Mucosa of rectum (tissue), 2 donors: Measurements from ENCODE around the gene R3HDM2.

Experiments
- H3K27ac ChIP-seq, 2 donors: one replicate each; pipeline ENCODE4 v1.7.0; 2013; ENCODE audit warnings: inconsistent platforms in 2 of 2, low read depth in 2 of 2, low read length in 2 of 2
- H3K27me3 ChIP-seq, 2 donors: one replicate each; pipeline ENCODE4 v1.7.0; 2013; ENCODE audit warnings: low read length in 2 of 2; ENCODE audit not compliant: control insufficient read depth in 2 of 2, insufficient read depth in 2 of 2
- H3K36me3 ChIP-seq, 2 donors: one replicate each; pipeline ENCODE4 v1.7.0; 2013; ENCODE audit warnings: low read length in 2 of 2; ENCODE audit not compliant: control insufficient read depth in 2 of 2, insufficient read depth in 2 of 2
- H3K4me1 ChIP-seq, 2 donors: one replicate each; pipeline ENCODE4 v1.7.0; 2013; ENCODE audit warnings: low read length in 2 of 2, mild to moderate bottlenecking in 1 of 2; ENCODE audit not compliant: control insufficient read depth in 2 of 2, insufficient read depth in 2 of 2
- H3K4me3 ChIP-seq, 2 donors: one replicate each; pipeline ENCODE4 v1.7.0; 2013; ENCODE audit warnings: low read length in 2 of 2
- H3K9ac ChIP-seq, 2 donors: one replicate each; pipeline ENCODE4 v1.7.0; 2013; ENCODE audit warnings: low read length in 2 of 2, low read depth in 1 of 2, mild to moderate bottlenecking in 1 of 2
- H3K9me3 ChIP-seq, 2 donors: one replicate each; pipeline ENCODE4 v1.7.0; 2013; ENCODE audit warnings: low read length in 2 of 2; ENCODE audit not compliant: control insufficient read depth in 2 of 2
- donor health status: healthy.
- donor health status: Normal muscosa, but diverticular disease.

Gene R3HDM2

GRCh38 chr12:57204454-57204853 lies 226.4 kb downstream of the R3HDM2 start:
- Histone ChIP-seq H3K9me3 (no peaks in the 10 kb centered on the region), H3K9ac (no peak overlapping the region), H3K36me3 (peaks cover 69 to 79% of the 10 kb centered on the region in 2 donors), H3K4me3 (no peak overlapping the region), H3K27me3 (no peaks in the 10 kb centered on the region), H3K4me1 (no peaks in the 10 kb centered on the region), H3K27ac (no peak overlapping the region)

DNA sequence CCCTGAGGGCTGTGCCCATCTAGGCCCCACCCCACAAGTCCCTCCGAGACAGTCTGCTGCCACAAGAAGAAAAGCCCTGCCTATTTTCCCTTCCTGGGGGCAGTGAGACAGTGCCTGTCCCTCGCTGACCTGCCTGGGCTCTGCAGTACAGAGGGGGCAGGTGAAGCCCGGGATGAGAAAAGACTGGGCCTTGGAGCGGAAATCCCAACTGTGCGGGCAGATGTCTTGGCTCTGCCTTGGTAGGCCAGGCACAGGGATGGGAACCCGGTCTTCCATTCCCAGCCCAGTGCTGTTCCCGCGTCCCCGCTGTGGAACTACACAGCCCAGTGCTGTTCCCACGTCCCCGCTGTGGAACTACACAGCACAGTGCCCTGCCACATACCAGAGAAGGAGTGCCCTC lies 227.1 kb downstream of the R3HDM2 start:
- Histone ChIP-seq H3K4me1 (no peaks in the 10 kb centered on the region), H3K4me3 (no peak overlapping the region), H3K9ac (no peak overlapping the region), H3K27ac (no peak overlapping the region), H3K9me3 (no peaks in the 10 kb centered on the region), H3K36me3 (peaks cover 69 to 80% of the 10 kb centered on the region in 2 donors), H3K27me3 (no peaks in the 10 kb centered on the region)
